ENCODE results near the gene YES1.
"Not testable (repeated sequence)": the region's sequence is repeated elsewhere in the genome, so short reads cannot be mapped to it uniquely, and the experiment has no call there.

The YES1 gene

DNA sequence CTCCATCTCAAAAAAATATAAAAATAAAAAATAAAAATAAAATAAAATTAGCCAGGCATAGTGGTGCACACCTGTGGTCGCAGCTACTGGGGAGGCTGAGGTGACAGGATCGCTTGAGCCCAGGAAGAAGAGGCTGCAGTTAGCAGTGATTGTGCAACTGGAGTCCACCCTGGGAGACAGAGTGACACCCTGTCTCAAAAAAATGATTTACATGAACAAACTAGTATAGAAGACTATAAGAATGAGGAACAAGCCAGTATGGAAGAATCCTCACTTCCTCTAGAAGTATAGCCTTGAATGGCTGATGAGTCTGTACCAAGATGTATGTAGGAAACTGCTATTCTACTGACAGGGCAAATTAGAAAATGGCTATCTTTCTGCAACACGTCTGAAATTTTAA, 10.9 kb downstream of the YES1 start:
- H3K27ac ChIP-seq, result no peak overlapping the region
- TF ChIP-seq, protein P1, sequence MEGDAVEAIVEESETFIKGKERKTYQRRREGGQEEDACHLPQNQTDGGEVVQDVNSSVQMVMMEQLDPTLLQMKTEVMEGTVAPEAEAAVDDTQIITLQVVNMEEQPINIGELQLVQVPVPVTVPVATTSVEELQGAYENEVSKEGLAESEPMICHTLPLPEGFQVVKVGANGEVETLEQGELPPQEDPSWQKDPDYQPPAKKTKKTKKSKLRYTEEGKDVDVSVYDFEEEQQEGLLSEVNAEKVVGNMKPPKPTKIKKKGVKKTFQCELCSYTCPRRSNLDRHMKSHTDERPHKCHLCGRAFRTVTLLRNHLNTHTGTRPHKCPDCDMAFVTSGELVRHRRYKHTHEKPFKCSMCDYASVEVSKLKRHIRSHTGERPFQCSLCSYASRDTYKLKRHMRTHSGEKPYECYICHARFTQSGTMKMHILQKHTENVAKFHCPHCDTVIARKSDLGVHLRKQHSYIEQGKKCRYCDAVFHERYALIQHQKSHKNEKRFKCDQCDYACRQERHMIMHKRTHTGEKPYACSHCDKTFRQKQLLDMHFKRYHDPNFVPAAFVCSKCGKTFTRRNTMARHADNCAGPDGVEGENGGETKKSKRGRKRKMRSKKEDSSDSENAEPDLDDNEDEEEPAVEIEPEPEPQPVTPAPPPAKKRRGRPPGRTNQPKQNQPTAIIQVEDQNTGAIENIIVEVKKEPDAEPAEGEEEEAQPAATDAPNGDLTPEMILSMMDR (conservative IDR thresholded peaks at IDR 0.05), result no peak

- TF ChIP-seq, protein P1 (conservative IDR thresholded peaks at IDR 0.05), result no peak
Measured at GRCh38 chr18:799943-800342, 12.1 kb downstream of the YES1 start.

DNA sequence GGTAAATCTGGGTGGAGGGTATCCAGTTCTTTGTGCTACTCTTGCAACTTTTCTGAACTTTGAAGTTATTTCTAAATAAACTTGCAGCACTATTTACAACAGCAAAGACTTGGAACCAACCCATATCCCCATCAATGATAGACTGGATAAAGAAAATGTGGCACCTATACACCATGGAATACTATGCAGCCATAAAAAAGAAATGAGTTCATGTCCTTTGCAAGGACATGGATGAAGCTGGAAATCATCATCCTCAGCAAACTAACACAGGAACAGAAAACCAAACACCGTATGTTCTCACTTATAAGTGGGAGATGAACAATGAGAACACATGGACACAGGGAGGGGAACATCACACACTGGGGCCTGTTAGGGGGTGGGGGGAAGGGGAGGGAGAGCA, 16.7 kb downstream of the YES1 start:
- not testable (repeated sequence) for H3K27ac ChIP-seq

More at GRCh38 chr18:799943-800342, 12.1 kb downstream of the YES1 start:
- H3K27ac ChIP-seq, result no peak overlapping the region

GRCh38 chr18:789397-789796, 22.6 kb downstream of the YES1 start:
- no peak overlapping the region for H3K27ac ChIP-seq
- TF ChIP-seq, protein P1 (conservative IDR thresholded peaks at IDR 0.05), result no peak

- TF ChIP-seq, protein P1 (conservative IDR thresholded peaks at IDR 0.05), result no peak
- no peak overlapping the region for H3K27ac ChIP-seq
Measured at GRCh38 chr18:785242-785641, 26.8 kb downstream of the YES1 start.

- H3K27ac ChIP-seq, result no peak overlapping the region
- TF ChIP-seq, protein P1 (conservative IDR thresholded peaks at IDR 0.05), result no peak
Measured at GRCh38 chr18:784470-785172, 27.4 kb downstream of the YES1 start.

- H3K27ac ChIP-seq, result peak overlapping the region; percentile 69
- TF ChIP-seq, protein P1 (conservative IDR thresholded peaks at IDR 0.05), result no peak
Measured at GRCh38 chr18:778194-778927, 33.7 kb downstream of the YES1 start.

GRCh38 chr18:777021-777420, 35.0 kb downstream of the YES1 start:
- TF ChIP-seq, protein P1 (conservative IDR thresholded peaks at IDR 0.05), result no peak
- H3K27ac ChIP-seq, result no peak overlapping the region

DNA sequence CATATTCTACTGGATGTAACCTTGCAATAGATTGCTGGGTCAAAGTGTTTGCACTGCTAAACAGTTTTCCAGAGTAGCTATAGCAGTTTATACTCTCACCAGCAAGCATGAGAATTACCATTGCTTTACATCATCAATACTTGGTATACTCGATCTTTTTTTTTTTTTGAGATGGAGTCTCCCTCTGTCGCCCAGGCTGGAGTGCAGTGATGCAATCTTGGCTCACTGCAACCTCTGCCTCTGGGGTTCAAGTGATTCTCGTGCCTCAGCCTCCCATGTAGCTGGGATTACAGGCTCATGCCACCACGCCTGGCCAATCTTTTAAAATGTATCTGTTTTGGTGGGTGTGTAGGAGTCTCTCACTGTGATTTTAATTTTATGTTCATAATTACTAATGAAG, 36.0 kb downstream of the YES1 start:
- not testable (repeated sequence) for H3K27ac ChIP-seq

Data from VCaP (cell line).